Fibroblast of skin of left quadriceps (primary cell): ENCODE results near the gene SLC35A3.

Source experiments
- DNase-seq, 2 experiments: peaks; one replicate each; pipeline ENCODE4 v3.0.0-alpha.2; 2013; ENCODE audit warnings: low read depth in 2 of 2

Gene SLC35A3

DNA sequence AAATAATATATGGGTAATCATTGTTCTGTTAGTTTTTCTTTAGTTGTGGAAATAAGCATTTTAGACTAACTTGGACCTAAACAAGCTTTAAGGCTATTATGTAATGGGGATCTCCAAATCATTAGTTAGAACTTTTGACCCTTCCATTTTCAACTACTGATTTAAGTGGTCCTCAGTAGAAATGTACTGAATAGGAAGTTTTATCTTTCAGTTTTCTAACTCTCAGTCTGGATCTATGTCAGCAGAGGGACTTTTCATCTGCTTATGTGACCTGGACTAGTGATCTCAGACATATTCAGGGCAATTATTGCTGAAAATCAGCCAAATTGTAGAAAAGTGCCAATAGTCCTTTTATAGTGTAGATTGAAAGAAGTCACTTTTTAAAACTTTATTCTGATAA is 106.9 kb downstream of the SLC35A3 start:
- DNase-seq = no peak

DNA sequence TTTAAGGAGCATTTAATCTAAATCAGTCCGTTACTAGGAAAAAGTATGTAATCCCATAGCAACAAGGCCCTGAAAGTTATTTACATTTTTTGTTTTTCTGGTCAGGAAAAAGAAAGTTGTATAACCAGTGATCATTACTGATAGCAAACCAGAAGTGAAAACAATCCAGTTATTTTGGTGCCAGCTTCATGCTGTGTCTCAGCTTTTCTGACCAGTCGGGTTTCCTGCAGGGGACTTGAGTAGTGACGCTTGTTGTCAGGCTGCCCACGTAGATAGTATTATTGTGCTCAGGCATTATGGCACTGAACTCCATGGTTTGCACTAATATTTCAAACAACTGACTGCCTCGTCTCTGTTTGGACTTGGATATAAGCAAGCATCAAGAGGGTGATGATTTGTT is 107.7 kb downstream of the SLC35A3 start:
- DNase-seq = no peak

DNA sequence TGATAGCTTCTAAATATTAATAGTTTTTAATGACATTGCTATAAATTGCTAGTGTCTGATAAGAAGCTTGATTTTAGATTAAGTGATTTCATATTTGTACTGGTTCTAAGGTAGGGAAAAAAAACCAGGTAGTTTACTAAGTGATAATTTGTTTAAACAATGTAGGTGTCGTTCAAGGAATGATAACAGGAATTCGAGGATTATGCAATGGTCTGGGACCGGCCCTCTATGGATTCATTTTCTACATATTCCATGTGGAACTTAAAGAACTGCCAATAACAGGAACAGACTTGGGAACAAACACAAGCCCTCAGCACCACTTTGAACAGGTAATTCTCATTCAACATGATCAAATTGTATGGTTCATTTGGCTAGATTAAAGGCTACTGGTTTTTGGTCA is 110.5 kb downstream of the SLC35A3 start:
- DNase-seq = no peak
